ENCODE results near the gene UFD1.

The UFD1 gene

DNA sequence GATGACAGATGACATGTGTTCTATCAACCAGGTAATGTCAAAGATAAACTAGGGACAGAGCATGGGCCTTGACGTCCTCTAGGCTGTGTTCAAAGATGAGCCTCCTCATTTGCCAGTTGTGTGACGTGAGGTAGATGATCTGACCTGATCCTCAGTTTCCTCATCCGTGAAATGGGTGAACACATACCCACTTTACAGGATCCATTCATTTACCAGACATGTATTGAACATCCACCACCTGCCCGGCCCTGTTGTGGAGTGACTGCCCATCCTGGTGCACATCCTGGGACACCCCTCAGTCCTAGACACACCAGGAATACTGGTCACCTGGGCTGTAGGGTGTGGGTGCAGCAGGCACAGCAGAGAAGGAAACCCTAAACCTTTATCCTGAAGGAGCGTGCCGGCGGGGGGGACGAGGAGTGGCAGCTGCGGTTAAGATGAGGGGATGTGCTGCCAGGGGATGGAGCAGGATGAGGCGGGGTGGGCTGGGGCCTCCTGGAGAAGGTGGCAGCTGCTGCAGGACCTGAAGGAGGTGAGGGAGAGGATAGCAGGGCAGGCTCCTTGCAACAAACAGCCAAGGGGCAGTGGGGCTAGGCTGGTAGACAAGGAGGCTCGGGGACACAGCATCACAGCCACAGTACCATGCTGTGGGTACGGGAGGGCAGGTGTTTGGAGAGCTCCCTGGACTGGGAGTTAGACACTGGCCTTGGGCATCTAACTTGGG lies 36.8 kb upstream of the UFD1 start:
- DNase-seq = no peak

GRCh38 chr22:19514831-19515565 lies 36.0 kb upstream of the UFD1 start:
- no peak for DNase-seq

DNA sequence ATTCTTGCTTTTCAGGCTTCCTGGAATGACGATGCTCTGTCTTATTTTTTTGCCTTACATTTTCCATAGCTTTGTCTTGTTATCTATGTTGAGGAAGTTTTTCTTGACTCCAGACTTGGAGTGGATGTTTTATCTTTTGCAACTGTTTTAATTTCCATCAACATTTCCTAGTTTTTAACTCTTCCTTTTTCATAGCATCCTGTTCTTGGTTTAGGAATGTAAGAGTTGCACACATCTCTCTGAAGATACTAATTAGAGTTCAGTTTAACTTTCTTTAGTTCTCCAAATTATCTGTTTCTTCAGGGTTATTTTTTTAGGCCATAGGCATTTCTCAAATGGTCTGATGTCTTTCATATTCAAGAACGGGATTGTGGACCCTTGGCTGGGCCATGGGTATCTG lies 34.8 kb upstream of the UFD1 start:
- no peak for DNase-seq

DNA sequence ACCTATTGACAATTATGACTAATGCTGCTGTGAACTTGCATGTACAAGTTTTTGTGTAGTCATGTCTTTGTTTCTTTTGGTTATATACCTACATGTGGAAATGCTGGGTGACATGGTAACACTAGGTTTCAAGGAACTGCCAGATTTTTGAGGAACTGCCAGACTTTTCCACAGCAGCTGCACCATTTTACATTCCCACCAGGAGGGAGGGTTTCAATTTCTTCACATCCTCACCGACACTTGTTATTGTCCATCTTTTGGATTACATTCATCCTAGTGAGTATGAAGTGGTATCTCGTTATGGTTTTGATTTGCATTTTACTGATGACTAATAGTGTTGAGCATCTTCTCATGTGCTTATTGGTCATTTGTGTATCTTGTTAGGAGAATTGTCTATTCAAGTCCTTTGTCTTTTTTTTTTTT lies 31.9 kb upstream of the UFD1 start:
- DNase-seq = no peak

DNA sequence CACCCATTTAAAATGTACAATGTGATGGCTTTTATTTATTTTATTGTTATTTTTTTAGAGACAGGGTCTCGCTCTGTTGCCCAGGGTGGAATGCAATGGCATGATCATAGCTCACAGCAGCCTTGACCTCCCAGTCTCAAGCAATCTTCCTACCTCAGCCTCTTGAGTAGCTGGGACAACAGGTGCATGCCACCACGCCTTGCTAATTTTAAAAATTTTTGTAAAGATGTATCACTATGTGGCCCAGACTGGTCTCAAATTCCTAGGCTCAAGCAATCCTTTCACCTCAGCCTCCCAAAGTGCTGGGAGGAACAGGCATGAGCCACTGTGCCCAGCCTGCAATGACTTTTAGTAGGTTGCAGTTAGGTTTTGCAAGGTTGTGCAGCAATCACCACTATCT lies 30.9 kb upstream of the UFD1 start:
- no peak for DNase-seq

DNA sequence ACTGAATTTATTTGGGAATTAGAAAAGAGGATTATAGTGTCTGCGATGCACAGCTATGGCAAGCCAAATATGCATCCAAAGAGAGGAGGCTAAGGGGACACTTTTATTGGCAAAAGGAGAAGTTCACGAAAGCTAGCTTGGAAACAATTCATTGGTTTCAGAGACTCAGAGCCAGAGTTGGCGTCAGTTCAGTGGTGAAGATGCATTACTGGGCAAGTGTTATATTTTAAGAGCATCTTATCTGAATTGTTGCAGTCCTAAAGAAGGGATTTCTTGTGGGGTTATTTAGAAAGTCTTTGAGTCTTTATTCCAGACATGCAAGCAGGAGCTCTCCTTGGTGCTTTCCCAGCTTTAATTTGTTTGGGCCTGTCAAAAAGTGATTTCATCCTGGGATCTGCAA lies 30.2 kb upstream of the UFD1 start:
- no peak for DNase-seq

DNA sequence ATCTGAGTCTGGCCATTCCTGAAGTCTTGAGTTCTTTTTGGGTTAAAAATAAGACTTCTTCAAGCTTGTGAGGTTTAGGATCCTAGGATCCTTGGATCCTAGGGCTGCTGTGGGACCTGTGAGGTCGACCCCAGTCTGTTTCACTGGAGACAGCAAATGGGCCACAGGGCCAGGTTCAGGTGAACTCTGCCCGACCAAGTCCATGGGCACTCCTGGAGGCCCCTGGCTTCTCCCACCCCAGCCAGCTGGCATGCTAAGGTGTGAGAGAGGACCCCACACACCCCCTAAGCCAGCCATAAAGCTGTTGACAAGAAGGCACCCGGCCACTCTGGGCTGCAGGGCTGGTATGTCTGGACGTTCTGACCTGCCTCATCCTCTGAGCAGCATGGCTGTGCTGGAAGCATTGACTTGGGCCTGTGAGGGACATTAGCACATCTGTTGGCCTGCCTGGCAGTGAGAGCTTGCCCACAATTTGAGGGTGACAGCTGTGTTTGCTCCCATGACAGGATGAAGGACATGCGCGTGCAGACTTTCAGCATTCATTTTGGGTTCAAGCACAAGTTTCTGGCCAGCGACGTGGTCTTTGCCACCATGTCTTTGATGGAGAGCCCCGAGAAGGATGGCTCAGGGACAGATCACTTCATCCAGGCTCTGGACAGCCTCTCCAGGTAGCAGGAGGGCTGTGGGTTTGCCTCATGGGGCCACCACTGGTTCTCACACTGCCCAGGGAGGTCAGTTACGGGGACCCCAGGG lies 29.2 kb upstream of the UFD1 start:
- DNase-seq = no peak

DNA sequence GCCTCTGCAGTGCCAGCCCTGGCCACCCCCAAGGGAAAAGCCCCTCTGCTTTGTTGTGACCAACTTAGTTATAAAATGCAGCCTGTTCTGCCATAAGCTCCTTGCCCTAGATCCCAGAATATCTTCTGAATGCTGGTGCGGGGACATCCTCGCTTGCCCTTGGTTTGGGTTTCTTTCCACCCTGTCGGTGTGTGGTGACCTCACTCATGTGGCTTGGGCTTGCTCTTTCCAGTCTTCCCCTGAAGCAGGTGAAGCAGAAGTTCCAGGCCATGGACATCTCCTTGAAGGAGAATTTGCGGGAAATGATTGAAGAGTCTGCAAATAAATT lies 28.5 kb upstream of the UFD1 start:
- no peak for DNase-seq

- no peak for DNase-seq
Observed at GRCh38 chr22:19506212-19506611, 27.2 kb upstream of the UFD1 start.

DNA sequence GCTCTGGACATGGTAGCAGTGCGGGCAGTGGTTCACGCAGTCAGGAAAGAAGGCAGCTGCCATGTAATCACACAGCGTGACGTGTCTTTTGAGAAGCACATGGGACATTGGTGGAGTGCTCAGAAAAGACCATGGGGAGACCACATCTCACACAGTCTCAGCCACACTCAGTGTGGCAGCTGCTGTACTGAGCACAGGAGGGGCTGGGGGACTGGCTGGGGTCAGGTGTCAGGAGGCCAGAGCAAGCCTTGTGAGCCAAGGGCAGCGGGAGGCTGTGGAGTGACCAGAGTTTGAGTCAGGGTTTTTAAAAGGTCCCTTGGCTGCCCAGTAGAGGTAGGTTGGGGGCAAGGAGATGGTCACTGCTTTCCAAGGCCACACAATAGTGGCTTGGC lies 26.7 kb upstream of the UFD1 start:
- DNase-seq = no peak

GRCh38 chr22:19504900-19505734 lies 26.1 kb upstream of the UFD1 start:
- no peak for DNase-seq

GRCh38 chr22:19503869-19504268 lies 24.9 kb upstream of the UFD1 start:
- no peak for DNase-seq

DNA sequence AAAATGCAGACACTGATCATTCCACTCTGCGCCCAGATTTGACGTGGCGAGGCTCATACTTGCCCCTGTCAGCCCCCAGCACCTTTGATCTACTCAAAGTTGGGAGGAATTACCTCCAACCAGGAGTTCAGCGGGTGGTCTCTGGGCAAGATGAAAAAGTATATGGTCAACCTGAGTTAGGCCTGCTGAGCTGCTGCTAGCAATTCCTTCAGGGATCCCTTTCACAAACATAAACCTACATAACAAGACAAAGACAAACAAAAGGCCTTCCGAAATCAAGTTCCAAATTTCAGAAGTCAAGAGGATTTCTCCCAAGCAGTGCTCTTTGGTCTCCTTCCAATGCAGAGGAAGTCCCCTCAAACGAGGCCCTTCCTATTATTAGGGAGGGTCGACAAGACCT lies 24.4 kb upstream of the UFD1 start:
- DNase-seq = no peak

GRCh38 chr22:19501897-19502447 lies 23.0 kb upstream of the UFD1 start:
- no peak for DNase-seq

- no peak for DNase-seq
Observed at GRCh38 chr22:19499880-19500242, 20.9 kb upstream of the UFD1 start.

DNA sequence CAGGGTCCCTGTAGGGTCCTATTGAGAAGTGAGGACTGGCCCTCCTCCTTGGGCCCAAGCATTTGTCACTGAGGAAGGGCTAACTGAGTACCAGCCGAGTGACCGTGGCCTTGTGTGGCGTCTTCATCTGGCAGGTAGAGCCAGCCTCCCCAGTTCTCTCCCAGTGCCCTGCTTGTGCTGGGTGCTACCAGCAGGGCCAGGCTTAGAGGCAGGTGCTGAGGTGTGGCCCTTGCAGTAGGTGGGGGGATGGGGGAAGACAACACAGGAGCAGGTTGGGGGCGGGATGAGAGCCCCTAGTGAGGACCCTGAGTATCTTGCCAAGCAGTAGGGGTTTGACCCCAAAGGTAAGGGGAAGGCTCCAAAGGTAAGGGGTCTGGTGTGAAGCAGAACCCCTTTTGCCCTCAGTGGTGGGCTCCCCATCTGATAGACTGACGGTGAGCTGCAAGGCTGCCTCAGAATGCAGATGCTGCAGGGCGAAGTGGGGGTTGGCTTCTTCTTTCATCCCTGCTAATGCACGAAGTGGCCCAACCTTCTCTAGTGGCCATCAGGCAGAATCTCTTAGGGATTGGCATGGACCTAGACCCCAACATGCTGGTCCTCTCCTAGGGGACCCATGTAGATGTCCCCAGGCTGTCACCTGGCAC lies 20.4 kb upstream of the UFD1 start:
- no peak for DNase-seq

DNA sequence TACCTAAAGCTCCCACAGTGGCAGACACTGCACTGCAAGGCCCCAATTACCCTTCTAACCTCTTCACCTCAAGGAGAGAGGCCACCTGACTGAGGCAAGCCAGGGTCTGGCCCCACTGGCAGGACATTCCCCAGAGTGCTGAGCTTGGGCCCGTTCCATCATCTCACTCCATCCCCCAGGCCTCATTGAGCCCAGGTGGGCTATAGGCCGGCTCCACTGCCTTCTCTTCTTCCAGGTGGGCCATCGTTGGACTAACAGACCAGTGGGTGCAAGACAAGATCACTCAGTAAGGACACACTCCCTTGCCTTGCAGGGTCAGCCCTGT lies 19.8 kb upstream of the UFD1 start:
- DNase-seq = no peak

DNA sequence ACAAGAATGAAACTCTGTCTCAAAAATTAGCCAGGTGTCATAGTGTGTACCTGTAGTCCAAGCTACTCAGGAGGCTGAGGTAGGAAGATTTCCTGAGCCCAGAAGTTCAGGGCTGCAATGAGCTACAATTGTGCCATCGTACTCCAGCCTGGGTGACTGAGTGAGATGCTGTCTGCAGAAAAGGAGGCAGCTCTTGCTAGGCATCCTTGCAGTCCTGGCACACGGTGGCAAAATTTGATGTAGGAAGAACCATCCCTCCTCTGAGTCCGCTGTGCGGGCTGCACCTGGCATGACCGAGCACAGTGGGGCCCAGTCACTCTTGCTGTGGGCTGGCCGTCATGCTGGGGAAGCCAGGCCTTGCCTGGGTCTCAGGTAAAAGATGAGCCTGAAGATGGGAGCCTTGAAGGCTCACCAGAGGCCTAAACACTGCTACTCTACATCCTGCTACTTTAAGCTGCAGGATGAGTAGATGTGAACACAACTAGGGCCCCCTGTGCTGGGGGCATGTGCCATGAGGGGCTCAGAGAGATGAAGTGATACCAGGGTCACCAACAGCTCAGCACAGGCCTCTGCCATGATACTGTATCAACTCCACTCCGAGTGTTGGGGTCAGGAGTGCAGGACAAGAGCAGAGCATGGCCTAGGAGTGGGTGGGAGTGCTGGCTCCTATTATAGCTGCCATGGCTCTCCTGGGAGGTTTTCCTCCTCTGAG lies 19.3 kb upstream of the UFD1 start:
- DNase-seq = no peak

DNA sequence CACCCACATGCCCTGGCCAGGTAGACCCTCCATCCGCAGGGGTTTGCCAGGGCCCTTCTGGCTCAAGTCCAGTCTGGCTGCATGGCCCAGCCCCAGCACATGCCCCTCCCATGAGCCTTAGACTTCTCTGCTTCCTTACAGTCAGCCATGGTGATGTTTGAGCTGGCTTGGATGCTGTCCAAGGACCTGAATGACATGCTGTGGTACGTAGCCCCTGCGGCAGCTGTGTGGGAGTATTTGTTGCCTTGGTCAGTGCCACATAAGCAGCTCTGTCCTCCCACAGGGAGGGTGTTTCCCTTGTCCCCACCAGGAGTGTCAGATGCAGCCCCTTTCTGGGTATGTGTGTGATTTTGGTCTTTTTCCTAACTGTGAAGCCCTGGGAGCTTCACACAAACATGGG lies 18.3 kb upstream of the UFD1 start:
- no peak for DNase-seq

- no peak for DNase-seq
Observed at GRCh38 chr22:19496324-19496630, 17.3 kb upstream of the UFD1 start.

DNA sequence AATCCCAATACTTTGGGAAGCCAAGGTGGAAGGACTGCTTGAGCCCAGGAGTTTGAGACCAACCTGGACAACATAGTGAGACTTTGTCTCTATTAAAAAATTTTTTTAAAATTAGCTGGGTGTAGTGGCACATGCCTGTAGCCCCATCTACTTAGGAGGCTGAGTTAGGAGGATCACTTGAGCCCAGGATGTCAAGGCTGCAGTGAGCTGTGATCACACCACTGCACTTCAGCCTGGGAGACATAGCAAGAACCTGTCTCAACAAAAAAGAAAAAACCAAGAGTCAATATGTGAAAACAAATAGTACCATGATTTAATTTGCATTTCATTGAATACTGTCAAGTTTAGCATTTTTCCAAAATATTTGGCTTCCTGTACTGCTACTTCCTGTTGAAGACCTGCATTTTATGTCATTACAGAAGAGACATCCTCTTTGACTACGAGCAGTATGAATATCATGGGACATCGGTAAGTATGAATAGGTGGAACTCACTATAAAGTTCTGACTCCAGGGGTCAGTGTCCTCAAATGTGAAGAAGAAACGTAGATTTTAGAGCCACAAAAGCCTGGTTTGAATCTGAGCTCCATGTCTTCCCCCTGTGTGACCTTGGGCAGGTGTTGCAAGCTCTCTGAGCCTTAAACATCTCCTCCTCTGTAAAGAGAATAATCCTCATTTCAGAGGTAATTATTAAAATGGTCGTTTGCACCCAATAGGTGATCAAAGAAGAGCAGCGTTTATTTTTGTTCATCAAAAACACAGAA lies 16.8 kb upstream of the UFD1 start:
- no peak for DNase-seq

All from activated gamma-delta T cell treated with Interleukin-2 at 50 U/mL for 16 hours (primary cell).